ENCODE results near the gene ZNF624. TPM values are rescaled to one million over a fixed set of nuclear protein-coding genes. Genes with fewer than 3 reads are reported as not detected.

ZNF624 gene
- total and polyA plus RNA-seq, 10 donors = 1.3 to 19.8 (median 8.6) TPM

GRCh38 chr17:16584273-16584995 lies 69.2 kb downstream of the ZNF624 start:
- Histone ChIP-seq H3K4me3 (peak overlapping the region in 6 of 8 donors; percentile 15 to 64 (median 23)), H3K27me3 (replicated peaks in 1 of 7) (peaks cover 0 to 41% (median 0%) of the 10 kb centered on the region in 7 donors), H3K27ac (peak overlapping the region in 6 of 8 donors; percentile 24 to 58 (median 48)), H3K4me1 (peaks cover 0 to 27% (median 21%) of the 10 kb centered on the region in 6 donors), H3K36me3 (no peaks in the 10 kb centered on the region), H3K9me3 (no peaks in the 10 kb centered on the region)
- DNase-seq = peak; percentile 95
- 13 to 16% (median 15%) methylated on average over 39 of the region's 39 CpGs for WGBS, 5 donors
- intact Hi-C loops (cut with DNase I; ENCODE audit: low total_unique reads) = no loop called here
- TF ChIP-seq POLR2AphosphoS5 (IDR thresholded peaks at IDR 0.05) (peak; percentile 80 to 86 (median 82)), POLR2A (IDR thresholded peaks at IDR 0.05) (no peak)
- TF ChIP-seq, protein P1, sequence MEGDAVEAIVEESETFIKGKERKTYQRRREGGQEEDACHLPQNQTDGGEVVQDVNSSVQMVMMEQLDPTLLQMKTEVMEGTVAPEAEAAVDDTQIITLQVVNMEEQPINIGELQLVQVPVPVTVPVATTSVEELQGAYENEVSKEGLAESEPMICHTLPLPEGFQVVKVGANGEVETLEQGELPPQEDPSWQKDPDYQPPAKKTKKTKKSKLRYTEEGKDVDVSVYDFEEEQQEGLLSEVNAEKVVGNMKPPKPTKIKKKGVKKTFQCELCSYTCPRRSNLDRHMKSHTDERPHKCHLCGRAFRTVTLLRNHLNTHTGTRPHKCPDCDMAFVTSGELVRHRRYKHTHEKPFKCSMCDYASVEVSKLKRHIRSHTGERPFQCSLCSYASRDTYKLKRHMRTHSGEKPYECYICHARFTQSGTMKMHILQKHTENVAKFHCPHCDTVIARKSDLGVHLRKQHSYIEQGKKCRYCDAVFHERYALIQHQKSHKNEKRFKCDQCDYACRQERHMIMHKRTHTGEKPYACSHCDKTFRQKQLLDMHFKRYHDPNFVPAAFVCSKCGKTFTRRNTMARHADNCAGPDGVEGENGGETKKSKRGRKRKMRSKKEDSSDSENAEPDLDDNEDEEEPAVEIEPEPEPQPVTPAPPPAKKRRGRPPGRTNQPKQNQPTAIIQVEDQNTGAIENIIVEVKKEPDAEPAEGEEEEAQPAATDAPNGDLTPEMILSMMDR (IDR thresholded peaks at IDR 0.05 in 8 of 11, conservative IDR thresholded peaks at IDR 0.05 in 3 of 11) = peak; percentile 51 to 96 (median 91)

GRCh38 chr17:16583781-16584180 lies 69.9 kb downstream of the ZNF624 start:
- Histone ChIP-seq H3K4me1 (peaks cover 0 to 20% (median 15%) of the 10 kb centered on the region in 6 donors), H3K4me3 (peak overlapping the region in 5 of 8 donors; percentile 15 to 64 (median 21)), H3K27ac (peak overlapping the region in 5 of 8 donors; percentile 24 to 58 (median 36))

DNA sequence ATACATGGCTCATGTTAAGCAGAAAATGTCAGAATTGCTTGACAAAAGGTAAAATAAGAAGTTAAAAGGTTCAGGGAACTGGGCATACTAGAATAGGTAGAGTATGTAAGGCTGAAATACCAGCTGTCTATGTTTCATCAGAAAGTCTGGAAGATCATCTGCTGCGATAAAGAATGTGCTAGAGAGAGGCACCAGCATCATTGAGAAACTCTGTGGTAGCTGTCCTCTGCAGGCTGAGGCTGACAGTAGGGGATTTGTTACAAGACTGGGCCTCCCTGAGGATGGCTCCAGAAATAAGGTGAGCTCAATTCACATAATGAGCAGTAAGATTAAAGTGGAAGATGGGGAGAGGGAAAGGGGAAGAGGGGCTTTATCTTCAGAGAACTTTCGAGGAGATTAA lies 80.2 kb downstream of the ZNF624 start:
- no peak overlapping the region for H3K27ac ChIP-seq
- intact Hi-C loops (cut with DNase I; ENCODE audit: low total_unique reads) = no loop called here
- H3K4me3 ChIP-seq = no peak overlapping the region
- no peak for DNase-seq
- 72 to 91% (median 88%) methylated on average over 2 of the region's 2 CpGs for WGBS, 5 donors
- no peaks in the 10 kb centered on the region for H3K9me3 ChIP-seq
- peaks cover 1 to 14% (median 11%) of the 10 kb centered on the region in 6 donors for H3K4me1 ChIP-seq
- no peaks in the 10 kb centered on the region for H3K36me3 ChIP-seq
- TF ChIP-seq, protein P1 (IDR thresholded peaks at IDR 0.05 in 8 of 11, conservative IDR thresholded peaks at IDR 0.05 in 3 of 11) = no peak
- TF ChIP-seq POLR2A (IDR thresholded peaks at IDR 0.05) (no peak), POLR2AphosphoS5 (IDR thresholded peaks at IDR 0.05) (no peak)
- no peaks in the 10 kb centered on the region for H3K27me3 ChIP-seq (replicated peaks in 1 of 7)

More at GRCh38 chr17:16583781-16584180, 69.9 kb downstream of the ZNF624 start:
- TF ChIP-seq, protein P1 (IDR thresholded peaks at IDR 0.05 in 8 of 11, conservative IDR thresholded peaks at IDR 0.05 in 3 of 11) = no peak
- no peak for TF ChIP-seq POLR2AphosphoS5 (IDR thresholded peaks at IDR 0.05)
- TF ChIP-seq POLR2A (IDR thresholded peaks at IDR 0.05) = no peak
- 38 to 42% (median 41%) methylated on average over 7 of the region's 7 CpGs for WGBS, 5 donors
- intact Hi-C loops (cut with DNase I; ENCODE audit: low total_unique reads) = no loop called here
- H3K27me3 ChIP-seq (replicated peaks in 1 of 7) = peaks cover 0 to 38% (median 0%) of the 10 kb centered on the region in 7 donors
- H3K36me3 ChIP-seq = no peaks in the 10 kb centered on the region
- H3K9me3 ChIP-seq = no peaks in the 10 kb centered on the region
- no peak for DNase-seq

Small RNAs within 50 kb of the gene (small RNA-seq; reads per million reads assigned to genes)
- 0 reads per million in 4 donors for gene RNU6-405P

Other genes with a start within 250 kb of the ZNF624 start
- 10 to 100 TPM; 44.8 to 85.7 (median 50.2) TPM for gene TRPV2, start 238.3 kb downstream of the ZNF624 start, total RNA-seq
- gene TRPV2, start 238.3 kb downstream of the ZNF624 start, polyA plus RNA-seq = 10 to 100 TPM; 37.0 to 61.3 (median 55.0) TPM
- 10 to 100 TPM; 12.1 to 26.4 (median 22.3) TPM for gene LRRC75A, start 161.7 kb downstream of the ZNF624 start, total RNA-seq
- 10 to 100 TPM in 1 of 3 donors, 1 to 10 TPM in 2; 4.2 to 10.5 (median 4.8) TPM for gene LRRC75A, start 161.7 kb downstream of the ZNF624 start, polyA plus RNA-seq
- 10 to 100 TPM in 2 of 7 donors, 1 to 10 TPM in 5; 7.2 to 12.2 (median 9.1) TPM for gene ZNF287, start 84.6 kb downstream of the ZNF624 start, total RNA-seq
- 10 to 100 TPM in 1 of 3 donors, 1 to 10 TPM in 2; 5.1 to 10.7 (median 5.9) TPM for gene ZNF287, start 84.6 kb downstream of the ZNF624 start, polyA plus RNA-seq
- 10 to 100 TPM in 2 of 7 donors, 1 to 10 TPM in 5; 1.0 to 14.3 (median 6.8) TPM for gene CCDC144A, start 36.4 kb upstream of the ZNF624 start, total RNA-seq
- gene CCDC144A, start 36.4 kb upstream of the ZNF624 start, polyA plus RNA-seq = under 1 TPM; 0.09 to 0.22 (median 0.15) TPM

Data from spleen (tissue), 11 donors.